ENCODE measurements around the gene GIN1. TPM values are rescaled to one million over a fixed set of nuclear protein-coding genes. Genes with fewer than 3 reads are reported as not detected.

The GIN1 gene
- total and polyA plus RNA-seq, 9 of the 15 experiments (the other 6 are each of a cell fraction or from before 2014, with no cell fraction given) = 2.4 to 9.8 (median 7.8) TPM

DNA sequence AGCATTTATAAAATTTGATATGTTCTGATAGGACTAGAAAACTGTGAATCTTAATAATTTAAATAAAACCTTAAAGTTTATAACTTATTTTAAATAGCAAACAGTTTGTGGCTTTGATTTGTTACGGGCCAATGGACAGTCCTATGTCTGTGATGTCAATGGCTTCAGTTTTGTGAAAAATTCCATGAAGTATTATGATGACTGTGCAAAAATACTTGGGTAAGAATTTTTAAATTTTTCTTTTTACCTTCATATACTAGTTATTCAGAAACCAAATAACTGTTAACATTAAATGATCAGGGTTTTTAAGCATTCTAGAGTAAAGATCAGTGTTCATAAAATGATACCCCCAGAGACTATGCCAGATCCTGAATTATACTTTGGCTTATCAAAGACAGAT, 31.2 kb upstream of the GIN1 start:
- Histone ChIP-seq H3K27me3 (ENCODE audit: control insufficient read depth in 2 of 2, insufficient read depth in 2 of 2, low read length in 2 of 2) (no peaks in the 10 kb centered on the region), H3K36me3 (ENCODE audit: control insufficient read depth, insufficient read depth, low read length) (peaks cover 75% of the 10 kb centered on the region; the same call in 2 of the 3 replicates), H3K9me3 (replicated peaks; ENCODE audit: control insufficient read depth, insufficient read depth, low read depth, low read length) (no peaks in the 10 kb centered on the region), H2AFZ (ENCODE audit: low read depth, low read length) (no peak overlapping the region), H4K20me1 (replicated peaks; ENCODE audit: control insufficient read depth, insufficient read depth, low read length) (no peaks in the 10 kb centered on the region), H3K4me3 (no peak overlapping the region), H3K9me1 (ENCODE audit: control insufficient read depth, insufficient read depth, low read length) (no peaks in the 10 kb centered on the region), H3K79me2 (ENCODE audit: control insufficient read depth, insufficient read depth, low read length) (no peaks in the 10 kb centered on the region), H3K9ac (ENCODE audit: insufficient read depth in 1 of 2, low read depth in 2 of 2, low read length in 2 of 2) (no peak overlapping the region), H3K4me1 (replicated peaks in 1 of 2; ENCODE audit: control insufficient read depth in 2 of 2, insufficient read depth in 2 of 2, low read length in 2 of 2) (no peaks in the 10 kb centered on the region), H3K27ac (ENCODE audit: extremely low read depth, low read depth, low read length) (no peak overlapping the region), H3K4me2 (ENCODE audit: insufficient read depth, low read length) (no peak overlapping the region)
- intact Hi-C loops (cut with micrococcal nuclease) (no loop called here), in situ Hi-C loops (cut with MboI) (no loop called here)
- DNase-seq (ENCODE audit: extremely low read depth in 1 of 4, low spot score in 3 of 4) (no peak), ATAC-seq (no peak), FAIRE-seq (no peak)
- WGBS (ENCODE audit: insufficient coverage, low coverage, missing lambda C conversion rate) = 89% methylated on average over 1 of the region's 1 CpG
- no TSS peak for BruUV-seq (replicated peaks)
- ChIA-PET POLR2A (no interaction called here), CTCF (ENCODE audit: low intra/inter-chr PET ratio) (no interaction called here)
- TF ChIP-seq MAFF (IDR thresholded peaks at IDR 0.05; ENCODE audit: low read length) (peak; percentile 87), MAFG (tag; conservative IDR thresholded peaks at IDR 0.05) (peak; percentile 85), C11orf30 (IDR thresholded peaks at IDR 0.05; ENCODE audit: low read depth) (peak; percentile 84), MYC (IDR thresholded peaks at IDR 0.05; ENCODE audit: low read depth, low read length) (no peak), MYC (CRISPR knock-in tag; IDR thresholded peaks at IDR 0.05; ENCODE audit: borderline replicate concordance, low read depth) (no peak), ZFP1 (CRISPR knock-in tag; IDR thresholded peaks at IDR 0.05) (no peak), DIDO1 (tag; IDR thresholded peaks at IDR 0.05; ENCODE audit: low read depth) (no peak), MAFK (IDR thresholded peaks at IDR 0.05; ENCODE audit: low read length) (peak; percentile 84), HDAC3 (IDR thresholded peaks at IDR 0.05; ENCODE audit: borderline replicate concordance, partially characterized antibody) (no peak), ZNF316 (IDR thresholded peaks at IDR 0.05) (peak; percentile 92)
- TF ChIP-seq, protein P1, sequence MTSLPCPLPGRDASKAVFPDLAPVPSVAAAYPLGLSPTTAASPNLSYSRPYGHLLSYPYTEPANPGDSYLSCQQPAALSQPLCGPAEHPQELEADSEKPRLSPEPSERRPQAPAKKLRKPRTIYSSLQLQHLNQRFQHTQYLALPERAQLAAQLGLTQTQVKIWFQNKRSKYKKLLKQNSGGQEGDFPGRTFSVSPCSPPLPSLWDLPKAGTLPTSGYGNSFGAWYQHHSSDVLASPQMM (CRISPR knock-in tag; IDR thresholded peaks at IDR 0.05) = no peak
